ENCODE results near the gene ATP11A.

- no peak for TF ChIP-seq ZNF217 (CRISPR knock-in tag; IDR thresholded peaks at IDR 0.05)
- no peak for TF ChIP-seq ZNF354B (CRISPR knock-in tag; IDR thresholded peaks at IDR 0.05)
- TF ChIP-seq, protein P1, sequence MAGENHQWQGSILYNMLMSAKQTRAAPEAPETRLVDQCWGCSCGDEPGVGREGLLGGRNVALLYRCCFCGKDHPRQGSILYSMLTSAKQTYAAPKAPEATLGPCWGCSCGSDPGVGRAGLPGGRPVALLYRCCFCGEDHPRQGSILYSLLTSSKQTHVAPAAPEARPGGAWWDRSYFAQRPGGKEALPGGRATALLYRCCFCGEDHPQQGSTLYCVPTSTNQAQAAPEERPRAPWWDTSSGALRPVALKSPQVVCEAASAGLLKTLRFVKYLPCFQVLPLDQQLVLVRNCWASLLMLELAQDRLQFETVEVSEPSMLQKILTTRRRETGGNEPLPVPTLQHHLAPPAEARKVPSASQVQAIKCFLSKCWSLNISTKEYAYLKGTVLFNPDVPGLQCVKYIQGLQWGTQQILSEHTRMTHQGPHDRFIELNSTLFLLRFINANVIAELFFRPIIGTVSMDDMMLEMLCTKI (IDR thresholded peaks at IDR 0.05; ENCODE audit: partially characterized antibody) = no peak
- no peak for TF ChIP-seq ZKSCAN1 (IDR thresholded peaks at IDR 0.05; ENCODE audit: low read depth, low read length)
- no peak for TF ChIP-seq SNRNP70 (optimal IDR thresholded peaks at IDR 0.05; ENCODE audit: low read depth, low read length)
- no peak for TF ChIP-seq USF1 (CRISPR knock-in tag; IDR thresholded peaks at IDR 0.05)
- TF ChIP-seq ZSCAN29 (IDR thresholded peaks at IDR 0.05) = no peak
- no peak for TF ChIP-seq WHSC1 (IDR thresholded peaks at IDR 0.05; ENCODE audit: low read length)
- no peak for TF ChIP-seq U2AF1 (optimal IDR thresholded peaks at IDR 0.05; ENCODE audit: low read depth, low read length)
- no peak for TF ChIP-seq NR2F6 (CRISPR knock-in tag; IDR thresholded peaks at IDR 0.05)
- TF ChIP-seq THAP12 (CRISPR knock-in tag; IDR thresholded peaks at IDR 0.05) = no peak
These were observed 94.1 kb downstream of the ATP11A start for GRCh38 chr13:112783978-112784371.
